Fibroblast of lung (primary cell): ENCODE measurements around the gene RHEBL1. TPM values are rescaled to one million over a fixed set of nuclear protein-coding genes. Genes with fewer than 3 reads are reported as not detected.
A peak's percentile ranks its signal among the peaks of the same experiment; 100 is the strongest.

Experiments used
- DNase-seq, 2 donors: peaks; one replicate each; pipeline versions ENCODE4 v3.0.0 to v3.0.0-alpha.2; 2010; ENCODE audit warnings: low read depth in 2 of 2
- H2AFZ ChIP-seq: 2 replicates; pipeline ENCODE4 v1.5.1; 2012; ENCODE audit warnings: low read length, control low read depth, inconsistent platforms
- H3K27ac ChIP-seq: 2 replicates; pipeline ENCODE4 v1.5.1; 2011; ENCODE audit warnings: low read length, control low read depth; ENCODE audit not compliant: insufficient read depth
- H3K27me3 ChIP-seq: 2 replicates; pipeline ENCODE4 v1.5.1; 2011; ENCODE audit warnings: mild to moderate bottlenecking, low read length; ENCODE audit not compliant: control insufficient read depth, insufficient read depth
- H3K36me3 ChIP-seq: 2 replicates; pipeline ENCODE4 v1.5.1; 2011; ENCODE audit warnings: low read length; ENCODE audit not compliant: control insufficient read depth, insufficient read depth
- H3K4me1 ChIP-seq: 2 replicates; pipeline ENCODE4 v1.5.1; 2011; ENCODE audit warnings: low read length; ENCODE audit not compliant: control insufficient read depth, insufficient read depth; ENCODE audit errors: extremely low read depth
- H3K4me2 ChIP-seq: 2 replicates; pipeline ENCODE4 v1.5.1; 2011; ENCODE audit warnings: low read length, control low read depth; ENCODE audit not compliant: insufficient read depth; ENCODE audit errors: extremely low read depth
- H3K4me3 ChIP-seq, 4 experiments: fragments of 200-600 bp in 1 of 4; sonication (generic) in 1 of 4; replicated peaks in 1 of 4; 2 replicates each; pipeline ENCODE4 v1.5.1; 2011 to 2016; ENCODE audit warnings: low read length in 4 of 4, low read depth in 3 of 4, mild to moderate bottlenecking in 3 of 4, control low read depth in 2 of 4, inconsistent platforms in 1 of 4, mixed read lengths in 1 of 4; ENCODE audit not compliant: insufficient read depth in 1 of 4; ENCODE audit errors: control extremely low read depth in 1 of 4
- H3K79me2 ChIP-seq: 2 replicates; pipeline ENCODE4 v1.5.1; 2012; ENCODE audit warnings: mild to moderate bottlenecking, low read length, inconsistent platforms; ENCODE audit not compliant: control insufficient read depth, insufficient read depth
- H3K9ac ChIP-seq: 2 replicates; pipeline ENCODE4 v1.5.1; 2011; ENCODE audit warnings: mild to moderate bottlenecking, low read length, control low read depth; ENCODE audit not compliant: insufficient read depth
- H3K9me3 ChIP-seq: 2 replicates; pipeline ENCODE4 v1.5.1; 2012; ENCODE audit warnings: low read depth, low read length; ENCODE audit not compliant: control insufficient read depth, insufficient read depth
- H4K20me1 ChIP-seq: 2 replicates; pipeline ENCODE4 v1.5.1; 2011; ENCODE audit warnings: low read length; ENCODE audit not compliant: control insufficient read depth, insufficient read depth; ENCODE audit errors: extremely low read depth
- CTCF ChIP-seq, 2 donors: IDR thresholded peaks in 1 of 2; conservative IDR thresholded peaks in 1 of 2; 1 replicate in 1 of 2; 2 replicates in 1 of 2; pipeline ENCODE4 v1.5.1; 2011 to 2012; ENCODE audit warnings: low read length in 2 of 2, control low read depth in 1 of 2, inconsistent platforms in 1 of 2, low read depth in 1 of 2, mild to moderate bottlenecking in 1 of 2
- EZH2 ChIP-seq: IDR thresholded peaks from 2 replicates; pipeline ENCODE4 v1.5.1; 2012; ENCODE audit warnings: low read length, control low read depth, mild to moderate bottlenecking; ENCODE audit errors: missing control alignments
- polyA plus RNA-seq, 2 donors: library from polyadenylated mRNA; depleted of rRNA in 1 of 2; stranded (reverse) in 1 of 2; unstranded in 1 of 2; fragments of >200 nt; gene quantifications; 2 replicates each; pipeline ENCODE4 v1.2.1, GENCODE V29; 2011 to 2012; ENCODE audit warnings: missing spikeins in 1 of 2
- total RNA-seq: library from RNA; depleted of rRNA; stranded (reverse); fragments of >200 nt; gene quantifications from 2 replicates; pipeline ENCODE4 v1.2.1, GENCODE V29; 2014

Gene RHEBL1
- total and polyA plus RNA-seq, 2 donors (not counting 1 experiment from before 2014, with no cell fraction given): 0.33 to 0.41 TPM

GRCh38 chr12:49091056-49091835 lies 21.5 kb upstream of the RHEBL1 start:
- Histone ChIP-seq H3K36me3 (no peaks in the 10 kb centered on the region), H4K20me1 (no peaks in the 10 kb centered on the region), H3K4me2 (no peak overlapping the region), H2AFZ (no peak overlapping the region), H3K9ac (no peak overlapping the region), H3K4me1 (peaks cover 9% of the 10 kb centered on the region), H3K9me3 (no peaks in the 10 kb centered on the region), H3K27me3 (peaks cover 21% of the 10 kb centered on the region), H3K4me3 (peak overlapping the region in 1 of 4 experiments; percentile 50), H3K27ac (no peak overlapping the region), H3K79me2 (no peaks in the 10 kb centered on the region)
- peak in 1 of 2 donors; percentile 20 for DNase-seq
- TF ChIP-seq EZH2 (no peak), CTCF (conservative IDR thresholded peaks at IDR 0.05 in 1 of 2, IDR thresholded peaks at IDR 0.05 in 1 of 2; ENCODE audit: low read depth in 1 of 2, low read length in 2 of 2) (no peak)

GRCh38 chr12:49089821-49090773 lies 20.3 kb upstream of the RHEBL1 start:
- TF ChIP-seq EZH2 (no peak), CTCF (conservative IDR thresholded peaks at IDR 0.05 in 1 of 2, IDR thresholded peaks at IDR 0.05 in 1 of 2; ENCODE audit: low read depth in 1 of 2, low read length in 2 of 2) (peak in 1 of 2 donors; percentile 27)
- H3K36me3 ChIP-seq: no peaks in the 10 kb centered on the region
- H3K27me3 ChIP-seq: peaks cover 20% of the 10 kb centered on the region
- H3K79me2 ChIP-seq: no peaks in the 10 kb centered on the region
- peak overlapping the region; percentile 34 for H2AFZ ChIP-seq
- H3K9me3 ChIP-seq: no peaks in the 10 kb centered on the region
- DNase-seq: peak; percentile 36 to 57
- peak overlapping the region in 3 of 4 experiments; percentile 36 to 51 (median 37) for H3K4me3 ChIP-seq
- H3K9ac ChIP-seq: no peak overlapping the region
- H3K27ac ChIP-seq: no peak overlapping the region
- H3K4me2 ChIP-seq: peak overlapping the region; percentile 78
- H3K4me1 ChIP-seq: peaks cover 9% of the 10 kb centered on the region
- no peaks in the 10 kb centered on the region for H4K20me1 ChIP-seq

- Histone ChIP-seq H3K9ac (no peak overlapping the region), H2AFZ (no peak overlapping the region), H4K20me1 (no peaks in the 10 kb centered on the region), H3K4me2 (no peak overlapping the region), H3K27me3 (peaks cover 10% of the 10 kb centered on the region), H3K4me1 (peaks cover 5% of the 10 kb centered on the region), H3K27ac (no peak overlapping the region), H3K9me3 (no peaks in the 10 kb centered on the region), H3K4me3 (no peak overlapping the region), H3K79me2 (no peaks in the 10 kb centered on the region), H3K36me3 (no peaks in the 10 kb centered on the region)
- DNase-seq: no peak
- no peak for TF ChIP-seq EZH2
- TF ChIP-seq CTCF (conservative IDR thresholded peaks at IDR 0.05 in 1 of 2, IDR thresholded peaks at IDR 0.05 in 1 of 2; ENCODE audit: low read depth in 1 of 2, low read length in 2 of 2): no peak
Measured at GRCh38 chr12:49088932-49089330, 19.2 kb upstream of the RHEBL1 start.
